Kidney capillary endothelial cell (primary cell): ENCODE results near the gene FUT6.
"Not testable (repeated sequence)": the region's sequence is repeated elsewhere in the genome, so short reads cannot be mapped to it uniquely, and the experiment has no call there.

Source experiments
- DNase-seq: peaks from one replicate; pipeline ENCODE4 v3.0.0-alpha.2; 2018; ENCODE audit warnings: low spot score

FUT6 gene

GRCh38 chr19:5839065-5840017, at the start of gene FUT6:
Gene FUT6, minus strand, starts transcription at chr19:5839702. Its CDS starts 7,135 bp downstream, at chr19:5832567.
- no peak for DNase-seq

- DNase-seq, result not testable (repeated sequence)
Measured at GRCh38 chr19:5884065-5884811, 44.7 kb upstream of the FUT6 start.

GRCh38 chr19:5883157-5883873, 43.8 kb upstream of the FUT6 start:
- not testable (repeated sequence) for DNase-seq

DNA sequence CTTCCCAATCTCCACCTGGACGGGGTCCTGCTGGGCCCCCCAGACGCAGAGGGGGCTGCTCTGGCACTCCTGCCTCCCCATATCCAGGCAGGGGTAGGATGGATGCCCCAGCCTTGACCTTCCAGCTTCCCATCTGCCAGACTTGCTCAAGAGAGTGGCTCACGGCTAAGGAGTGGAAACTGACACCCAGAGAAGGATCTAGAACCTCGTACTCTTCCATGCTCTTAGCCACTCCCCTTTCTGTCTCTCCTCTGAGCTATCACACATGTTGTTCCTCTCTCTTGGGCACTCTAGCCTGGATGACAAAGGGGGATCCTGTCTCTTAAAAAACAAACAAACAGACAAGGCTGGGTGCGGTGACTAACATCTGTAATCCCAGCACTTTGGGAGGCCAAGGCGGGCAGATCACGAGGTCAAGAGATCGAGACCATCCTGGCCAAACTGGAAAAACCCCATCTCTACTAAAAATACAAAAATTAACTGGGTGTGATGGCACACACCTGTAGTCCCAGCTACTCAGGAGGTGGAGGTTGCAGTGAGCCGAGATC, 43.0 kb upstream of the FUT6 start:
- DNase-seq, result no peak

DNA sequence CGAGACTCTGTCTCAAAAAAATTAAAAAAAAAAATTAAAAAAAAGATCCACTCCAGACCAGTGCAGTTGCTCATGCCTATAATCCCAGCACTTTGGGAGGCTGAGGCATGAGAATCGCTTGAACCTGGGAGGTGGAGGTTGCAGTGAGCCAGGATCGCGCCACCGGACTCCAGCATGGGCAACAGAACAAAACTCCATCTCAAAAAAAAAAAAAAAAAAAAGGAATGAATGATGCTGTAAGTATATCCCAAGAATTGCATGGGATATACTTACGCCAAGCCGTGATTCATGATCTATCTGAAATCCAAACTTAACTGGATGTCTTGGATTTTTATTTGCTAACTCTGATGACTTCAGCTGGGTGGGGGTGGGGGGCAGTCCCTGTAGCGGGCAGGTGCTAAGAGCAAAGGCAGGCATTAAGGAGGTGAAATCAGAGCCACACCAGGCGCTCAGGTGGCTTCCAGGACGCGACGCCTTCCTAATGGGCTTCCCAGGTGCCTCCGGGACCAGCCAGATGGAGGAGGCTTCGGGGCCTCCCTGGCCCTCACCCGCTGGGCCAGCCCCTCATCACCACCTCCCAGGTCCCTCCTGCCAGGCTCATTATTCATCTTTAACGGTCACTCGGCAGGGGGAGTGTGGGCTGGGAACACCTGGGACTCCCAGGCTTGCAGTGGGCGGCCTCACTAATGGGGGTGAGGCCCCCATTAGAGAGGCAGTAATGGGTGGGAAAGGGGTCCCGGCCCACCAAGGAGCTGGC, 42.2 kb upstream of the FUT6 start:
- no peak for DNase-seq

DNA sequence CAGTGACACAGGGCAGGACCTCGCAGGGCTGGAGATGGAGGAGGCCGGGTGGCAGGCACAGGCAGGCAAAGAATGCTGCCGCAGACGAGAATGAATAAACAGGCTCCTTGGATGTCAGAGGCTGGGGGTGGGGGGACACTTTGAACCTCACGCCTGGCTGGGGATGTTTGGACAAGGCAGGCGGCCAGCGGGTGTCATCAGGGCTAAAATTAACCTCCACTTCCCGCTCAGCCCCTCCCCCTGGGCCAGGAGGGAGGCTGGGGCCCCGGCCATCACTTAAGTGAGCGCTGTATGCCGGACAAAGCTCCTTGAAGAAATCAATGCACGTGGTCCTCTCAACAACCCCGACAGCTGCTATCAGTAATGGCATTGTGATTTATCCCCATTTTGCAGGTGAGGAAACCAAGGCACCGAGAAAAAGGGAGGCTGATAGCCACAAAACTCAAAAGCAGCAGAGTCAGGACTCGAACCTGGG, 41.1 kb upstream of the FUT6 start:
- no peak for DNase-seq

DNA sequence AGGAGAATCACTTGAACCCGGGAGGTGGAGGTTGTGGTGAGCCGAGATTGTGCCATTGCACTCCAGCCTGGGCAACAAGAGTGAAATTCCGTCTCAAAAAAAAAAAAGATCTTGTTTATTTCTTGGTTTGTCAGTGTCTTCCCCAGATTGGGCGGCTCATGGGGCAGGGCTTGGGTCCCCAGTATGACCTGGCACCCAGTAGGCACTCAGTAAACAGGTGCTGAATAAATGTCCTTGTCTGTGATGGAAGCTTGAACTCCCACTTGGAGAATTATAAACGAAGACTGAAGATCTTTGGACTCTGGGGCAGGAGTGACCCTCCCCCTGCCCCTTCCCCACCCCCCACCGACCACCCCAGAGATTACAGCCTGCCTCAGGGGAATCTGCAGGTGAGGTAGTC, 40.7 kb upstream of the FUT6 start:
- no peak for DNase-seq

DNA sequence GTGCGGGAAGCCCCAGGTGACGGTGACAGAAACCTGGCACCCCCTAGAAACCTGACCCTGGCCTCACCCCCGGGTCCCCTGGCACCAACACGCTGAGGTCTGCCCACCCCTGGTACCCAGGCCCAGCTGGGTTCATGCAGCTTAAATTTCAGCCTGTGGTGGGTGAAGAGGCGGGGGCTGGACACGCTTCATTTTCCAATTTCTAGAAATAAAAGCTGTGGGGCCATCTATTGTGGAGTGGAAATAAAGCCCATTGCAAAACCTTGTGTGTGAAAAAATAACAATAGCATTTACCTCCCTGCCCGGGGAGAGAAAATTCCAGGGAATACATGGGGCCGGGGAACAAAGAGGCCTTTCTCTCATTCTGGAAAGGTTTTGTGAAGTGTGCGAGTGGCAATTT, 38.4 kb upstream of the FUT6 start:
- DNase-seq, result no peak

DNA sequence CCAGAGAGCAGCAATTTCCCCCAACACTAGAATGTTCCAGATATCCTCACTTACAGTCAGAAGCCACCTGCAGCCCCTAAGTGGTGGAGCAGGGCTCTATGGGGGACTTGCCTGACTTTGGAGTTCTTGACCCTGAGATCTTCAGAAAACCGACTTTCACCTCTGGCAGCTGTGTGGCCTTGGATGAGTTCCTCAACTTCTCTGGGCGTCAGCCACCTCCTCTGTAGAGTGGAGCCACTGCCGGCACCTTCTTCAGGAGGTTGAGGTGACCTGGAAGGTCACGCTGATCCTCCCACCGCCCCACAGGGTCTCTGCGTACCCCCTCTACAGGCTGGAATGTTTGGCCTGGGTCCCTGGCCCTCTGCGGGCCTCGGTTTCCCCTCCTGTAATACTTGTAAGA, 37.9 kb upstream of the FUT6 start:
- no peak for DNase-seq

DNA sequence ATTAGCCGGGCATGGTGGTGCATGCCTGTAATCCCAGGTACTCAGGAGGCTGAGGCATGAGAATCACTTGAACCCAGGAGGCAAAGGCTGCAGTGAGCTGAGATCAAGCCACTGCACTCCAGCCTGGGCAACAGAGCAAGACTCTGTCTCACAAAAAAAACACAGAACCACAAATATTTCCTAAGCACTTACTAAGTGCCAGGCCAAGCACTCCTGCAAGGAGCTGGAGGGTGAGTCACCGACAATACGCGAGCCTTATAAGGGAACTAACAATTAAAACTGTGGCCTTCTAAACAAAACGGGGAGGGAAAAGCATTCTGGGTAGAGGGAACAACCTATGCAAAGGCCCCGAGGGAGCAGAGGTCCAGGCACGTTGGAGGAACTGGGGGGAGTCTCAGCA, 35.0 kb upstream of the FUT6 start:
- DNase-seq, result not testable (repeated sequence)

DNA sequence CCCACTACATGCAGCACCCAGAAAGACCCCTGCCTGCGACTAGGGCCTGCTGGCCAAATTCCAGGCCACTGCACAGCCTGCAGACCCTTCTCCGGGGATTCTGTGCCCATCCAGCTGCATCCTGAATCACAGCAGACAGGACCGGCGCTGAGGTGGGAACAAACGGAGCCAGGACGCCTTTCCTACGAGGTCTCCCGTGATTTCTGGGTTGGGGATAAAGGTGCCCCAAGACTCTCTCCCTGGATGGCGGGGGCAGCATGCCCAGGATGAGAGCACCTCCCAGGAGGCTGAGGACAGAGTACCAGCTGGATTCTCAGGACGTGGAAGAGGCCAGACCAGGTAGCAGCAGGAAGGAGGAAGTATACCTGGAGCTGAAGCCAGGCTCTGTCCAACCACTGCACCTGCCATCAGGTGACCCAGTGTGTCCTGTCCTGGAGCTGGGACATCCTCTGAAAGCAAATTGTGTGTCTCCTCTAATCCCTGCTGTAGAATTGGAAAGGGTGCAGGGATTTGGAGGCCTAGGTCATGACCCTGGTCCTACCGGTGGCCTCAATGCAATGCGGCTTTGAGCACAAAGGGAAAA, 34.2 kb upstream of the FUT6 start:
- DNase-seq, result no peak

DNA sequence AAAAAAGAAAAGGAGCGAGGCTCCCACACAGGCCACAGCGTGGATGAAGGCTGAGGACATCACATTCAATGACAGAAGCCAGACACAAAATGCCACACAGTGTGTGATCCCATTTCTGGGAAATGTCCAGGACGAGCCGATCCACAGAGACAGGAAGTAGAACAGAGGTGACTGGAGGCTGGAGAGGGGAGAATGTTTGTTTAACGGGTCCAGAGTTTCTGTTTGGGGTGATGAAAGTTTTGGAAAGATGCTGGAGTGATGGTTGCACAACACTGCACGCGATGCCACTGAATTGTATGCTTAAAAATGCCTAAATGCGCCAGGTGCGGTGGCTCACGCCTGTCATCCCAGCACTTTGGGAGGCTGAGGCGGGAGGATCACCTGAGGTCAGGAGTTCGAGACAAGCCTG, 31.5 kb upstream of the FUT6 start:
- no peak for DNase-seq

DNA sequence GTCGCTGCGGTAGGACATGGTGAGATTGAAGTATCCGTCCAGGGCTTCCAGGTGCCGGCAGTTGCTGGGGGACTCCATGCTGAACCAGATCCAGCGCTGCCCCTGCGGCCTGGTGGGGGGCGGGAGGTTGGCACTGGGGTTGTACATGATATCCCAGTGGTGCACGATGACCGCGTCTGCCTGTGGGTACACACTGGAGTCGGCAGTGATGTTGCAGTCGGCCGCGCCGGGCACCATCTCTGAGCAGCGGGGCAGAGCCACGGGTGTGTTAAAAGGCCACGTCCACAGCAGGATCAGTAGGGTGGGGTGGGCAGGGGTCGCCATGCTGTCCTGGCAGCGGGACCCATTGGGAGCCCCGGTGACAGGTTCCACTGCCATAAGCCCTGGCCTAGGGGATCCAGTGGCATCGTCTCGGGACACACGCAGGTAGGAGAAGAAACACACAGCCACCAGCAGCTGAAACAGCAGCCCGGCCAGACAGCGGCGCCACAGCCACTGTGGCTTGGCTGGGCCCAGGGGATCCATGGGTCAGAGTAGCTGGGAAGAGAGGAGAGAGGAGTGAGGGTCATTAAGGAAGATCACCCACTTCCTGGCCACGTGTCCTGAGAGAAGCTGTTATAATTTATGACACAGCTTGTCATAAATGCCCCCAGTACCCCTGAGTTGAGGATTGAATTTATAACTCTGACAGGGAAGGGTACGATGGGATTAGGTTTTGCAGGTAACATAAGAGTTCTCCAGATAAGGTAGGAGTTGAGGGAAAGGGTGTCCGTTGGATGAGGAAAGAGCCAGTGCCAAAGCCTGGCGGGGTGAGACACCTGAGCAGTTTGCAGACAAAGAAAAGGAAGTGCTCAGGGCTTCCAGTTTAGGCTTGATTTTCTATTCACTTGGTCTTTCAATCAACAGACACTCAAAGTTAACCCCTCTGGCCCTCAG, 28.0 kb upstream of the FUT6 start:
- no peak for DNase-seq

- no peak for DNase-seq
Measured at GRCh38 chr19:5865772-5866171, 26.3 kb upstream of the FUT6 start.

DNA sequence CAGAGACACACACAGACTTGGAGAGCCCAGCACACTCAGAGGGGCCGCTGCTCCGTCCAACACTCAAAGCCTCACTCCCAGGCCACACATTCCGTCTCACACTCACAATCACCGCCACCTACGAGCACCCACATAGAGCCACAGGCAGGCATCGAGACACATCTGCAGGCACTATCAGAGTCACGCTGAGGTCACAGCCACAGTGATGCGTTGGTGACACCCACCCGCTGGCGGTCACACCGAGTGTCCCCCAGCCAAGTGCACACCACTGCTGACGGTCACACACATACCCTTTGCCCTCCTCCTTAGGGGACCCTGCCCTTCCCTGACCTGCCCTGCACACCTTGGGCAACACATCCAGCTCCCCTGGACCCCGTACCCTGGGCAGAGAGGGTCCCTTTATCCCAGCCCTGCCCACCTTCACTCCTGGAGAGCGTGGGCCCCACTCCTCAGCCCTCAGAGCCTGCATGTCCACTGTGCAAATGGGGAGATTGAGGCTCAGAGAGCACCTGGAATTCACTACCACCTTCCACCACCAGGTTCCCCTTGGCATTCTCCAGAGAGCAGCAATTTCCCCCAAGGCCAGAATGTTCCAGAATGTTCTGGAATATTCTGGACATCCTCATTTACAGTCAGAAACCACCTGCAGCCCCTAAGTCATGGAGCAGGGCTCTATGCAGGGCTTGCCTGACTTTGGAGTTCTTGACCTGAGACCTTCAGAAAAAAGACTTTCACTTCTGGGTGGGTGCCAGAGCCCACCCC, 25.4 kb upstream of the FUT6 start:
- no peak for DNase-seq

DNA sequence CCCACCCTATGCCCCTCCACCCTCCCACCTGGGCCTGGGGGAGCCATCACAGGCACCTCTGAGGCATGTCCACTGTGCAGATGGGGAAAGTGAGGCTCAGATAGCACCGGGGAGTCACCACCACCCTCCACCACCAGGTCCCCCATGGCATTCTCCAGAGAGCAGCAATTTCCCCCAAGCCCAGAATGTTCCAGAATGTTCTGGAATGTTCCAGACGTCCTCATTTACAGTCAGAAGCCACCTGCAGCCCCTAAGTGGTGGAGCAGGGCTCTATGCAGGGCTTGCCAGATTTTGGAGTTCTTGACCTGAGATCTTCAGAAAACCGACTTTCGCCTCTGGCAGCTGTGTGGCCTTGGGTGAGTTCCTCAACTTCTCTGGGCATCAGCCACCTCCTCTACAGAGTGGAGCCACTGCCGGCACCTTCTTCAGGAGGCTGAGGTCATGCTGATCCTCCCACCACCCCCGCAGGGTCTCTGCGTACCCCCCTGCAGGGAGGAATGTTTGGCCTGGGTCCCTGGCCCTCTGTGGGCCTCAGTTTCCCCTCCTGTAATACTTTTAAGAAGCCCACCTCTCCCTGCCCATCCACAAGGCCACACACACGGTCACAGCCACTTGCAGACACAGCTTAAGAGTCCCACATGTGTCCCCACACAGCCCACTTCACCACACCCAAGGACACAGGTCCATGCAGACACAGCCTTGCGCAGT, 24.7 kb upstream of the FUT6 start:
- no peak for DNase-seq

DNA sequence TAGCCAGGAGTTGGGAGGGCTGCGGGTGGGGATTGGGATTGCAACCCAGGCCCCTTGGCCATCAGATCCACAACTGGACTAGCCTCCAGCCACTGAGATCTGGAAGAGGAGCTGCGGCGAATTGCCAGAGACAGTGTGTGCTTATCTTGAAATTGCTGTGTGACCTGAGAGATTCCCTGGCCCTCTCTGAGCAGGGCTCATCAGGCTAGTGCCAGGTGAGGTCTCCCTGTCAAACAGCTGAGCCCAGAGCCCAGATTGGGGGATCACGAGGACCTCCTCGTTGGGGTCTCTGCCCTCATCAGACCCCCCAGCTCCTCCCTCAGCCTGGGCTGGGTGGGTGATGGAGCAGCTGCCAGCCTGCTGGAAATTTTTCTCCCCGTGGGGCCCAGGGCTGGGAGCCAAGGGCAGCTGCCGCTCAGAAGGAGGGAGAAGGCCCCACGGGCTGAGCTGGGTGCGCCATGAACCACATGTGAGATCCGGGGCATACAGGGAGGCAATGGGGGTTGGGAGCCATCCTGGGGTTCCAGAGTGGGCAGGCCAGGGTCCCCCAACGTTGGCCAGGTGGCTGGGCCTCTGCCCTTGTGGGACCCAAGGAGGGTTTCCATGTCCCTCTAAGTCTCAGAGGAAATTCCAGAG, 23.6 kb upstream of the FUT6 start:
- no peak for DNase-seq
